NCI-H82 treated with DMSO at 0.1 percent for 48 hours (cell line): Measurements from ENCODE around the gene ANO4.
"Not testable (repeated sequence)": the region's sequence is repeated elsewhere in the genome, so short reads cannot be mapped to it uniquely, and the experiment has no call there.

Source experiments
- DNase-seq: peaks from one replicate; lab custom pipeline; 2025; ENCODE audit not compliant: unreplicated experiment; lab: John Stamatoyannopoulos, UW

The ANO4 gene

GRCh38 chr12:101039848-101040531 is 245.4 kb downstream of the ANO4 start:
- DNase-seq = no peak

GRCh38 chr12:101040936-101041335 is 246.4 kb downstream of the ANO4 start:
- DNase-seq = no peak

- DNase-seq = no peak
Observed at GRCh38 chr12:101042211-101042610, 247.6 kb downstream of the ANO4 start.

DNA sequence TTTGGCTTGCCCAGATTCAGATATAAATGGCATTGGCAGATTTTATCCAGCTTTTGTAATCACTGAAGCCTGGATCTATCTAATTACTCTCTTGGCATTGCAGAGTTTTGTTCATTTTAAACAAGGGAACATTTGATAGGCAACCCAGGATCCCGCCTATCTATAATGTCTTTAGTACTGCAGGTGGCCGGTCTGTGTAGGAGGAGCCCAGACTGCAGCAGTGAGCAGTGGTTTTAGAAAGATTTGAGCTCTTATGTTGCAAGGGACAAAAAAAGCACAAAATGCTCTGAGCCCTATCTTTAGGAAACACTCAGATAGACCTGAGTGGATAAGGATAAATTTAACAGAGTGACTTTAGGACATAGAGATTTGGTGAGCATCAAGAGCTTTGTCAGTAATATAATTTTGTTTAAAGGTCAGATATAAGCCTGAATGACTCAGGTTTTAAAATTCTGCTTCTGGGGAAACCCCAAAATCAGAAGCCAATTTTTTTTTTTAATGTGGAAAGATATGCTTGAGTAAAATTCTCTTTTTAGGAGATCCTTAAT is 250.0 kb downstream of the ANO4 start:
- DNase-seq = no peak

GRCh38 chr12:101045486-101046464 is 251.2 kb downstream of the ANO4 start:
- no peak for DNase-seq

- DNase-seq = no peak
Observed at GRCh38 chr12:101047652-101048051, 253.1 kb downstream of the ANO4 start.

GRCh38 chr12:101050631-101051030 is 256.1 kb downstream of the ANO4 start:
- DNase-seq = no peak

DNA sequence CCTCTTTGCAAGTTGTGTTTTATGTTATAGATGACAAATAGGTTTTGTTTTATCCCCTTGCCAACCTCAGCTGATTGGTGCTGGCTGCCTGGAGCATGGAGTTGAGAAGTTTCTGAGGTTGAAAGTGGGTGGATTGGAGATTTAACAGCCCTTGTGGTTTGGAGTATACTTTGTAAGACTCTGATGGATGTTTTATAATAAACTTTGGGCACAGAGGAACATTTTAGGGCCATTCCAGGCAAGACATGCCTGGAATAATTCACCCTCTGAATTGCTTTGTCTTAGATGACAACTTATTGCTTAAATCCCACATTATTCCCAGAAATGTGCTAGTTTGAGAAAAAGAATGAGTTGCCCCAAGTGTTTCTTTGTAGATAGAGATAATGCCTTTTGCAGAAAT is 256.6 kb downstream of the ANO4 start:
- DNase-seq = no peak

- no peak for DNase-seq
Observed at GRCh38 chr12:101051901-101052550, 257.4 kb downstream of the ANO4 start.

DNA sequence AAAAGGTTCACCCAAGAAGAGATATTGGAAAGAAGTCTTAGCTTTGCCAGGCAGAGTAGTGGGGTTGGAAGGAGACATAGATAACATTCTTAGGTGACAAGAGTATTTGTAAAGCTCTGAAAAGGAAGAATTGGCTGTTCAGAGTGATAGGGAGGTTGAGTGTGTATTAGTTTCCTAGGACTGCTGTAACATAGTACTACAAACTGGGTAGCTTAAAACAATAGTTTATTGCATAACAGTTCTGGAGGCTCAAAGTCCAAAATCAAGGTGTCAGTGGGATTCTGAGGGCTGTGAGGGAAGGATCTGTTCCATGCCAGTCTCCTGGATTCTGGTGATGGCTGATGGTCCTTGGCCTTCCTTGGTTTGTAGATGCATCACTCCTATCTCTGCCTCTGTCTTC is 258.6 kb downstream of the ANO4 start:
- DNase-seq = no peak

- no peak for DNase-seq
Observed at GRCh38 chr12:101055940-101056339, 261.4 kb downstream of the ANO4 start.

- not testable (repeated sequence) for DNase-seq
Observed at GRCh38 chr12:101062508-101062907, 267.9 kb downstream of the ANO4 start.

DNA sequence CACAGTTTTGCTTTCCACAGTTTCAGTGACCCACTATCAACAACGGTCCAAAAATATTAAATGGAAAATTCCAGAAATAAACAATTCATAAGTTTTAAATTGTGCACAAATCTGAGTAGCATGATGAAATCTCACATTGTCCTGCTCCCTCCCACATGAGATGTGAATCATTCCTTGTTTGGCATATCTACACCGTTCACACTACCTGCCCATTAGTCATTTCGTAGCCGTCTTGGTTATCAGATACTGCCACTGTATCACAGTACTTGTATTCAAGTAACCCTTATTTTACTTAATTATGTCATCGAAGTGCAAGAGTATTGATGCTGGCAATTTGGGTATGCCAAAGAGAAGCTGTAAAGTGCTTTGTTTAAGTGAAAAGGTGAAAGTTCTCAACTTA is 270.1 kb downstream of the ANO4 start:
- DNase-seq = no peak

- no peak for DNase-seq
Observed at GRCh38 chr12:101066489-101066888, 271.9 kb downstream of the ANO4 start.

GRCh38 chr12:101068402-101068801 is 273.8 kb downstream of the ANO4 start:
- DNase-seq = no peak

DNA sequence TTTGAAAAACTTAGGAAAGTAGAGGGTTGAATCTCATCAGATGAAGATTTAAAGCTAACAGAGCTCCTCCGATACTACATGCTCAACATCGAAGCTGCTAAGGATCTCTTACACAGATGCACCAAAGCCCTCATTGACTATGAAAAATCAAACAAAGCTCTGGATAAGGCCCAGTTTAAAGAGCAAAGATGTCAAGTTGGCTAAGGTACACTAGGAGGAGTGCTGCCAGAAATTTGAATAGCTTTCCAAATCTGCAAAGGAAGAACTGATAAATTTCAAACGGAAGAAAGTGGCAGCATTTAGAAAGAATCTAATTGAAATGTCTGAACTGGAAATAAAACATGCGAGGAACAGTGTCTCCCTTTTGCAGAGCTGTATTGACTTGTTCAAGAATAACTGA is 274.3 kb downstream of the ANO4 start:
- no peak for DNase-seq

DNA sequence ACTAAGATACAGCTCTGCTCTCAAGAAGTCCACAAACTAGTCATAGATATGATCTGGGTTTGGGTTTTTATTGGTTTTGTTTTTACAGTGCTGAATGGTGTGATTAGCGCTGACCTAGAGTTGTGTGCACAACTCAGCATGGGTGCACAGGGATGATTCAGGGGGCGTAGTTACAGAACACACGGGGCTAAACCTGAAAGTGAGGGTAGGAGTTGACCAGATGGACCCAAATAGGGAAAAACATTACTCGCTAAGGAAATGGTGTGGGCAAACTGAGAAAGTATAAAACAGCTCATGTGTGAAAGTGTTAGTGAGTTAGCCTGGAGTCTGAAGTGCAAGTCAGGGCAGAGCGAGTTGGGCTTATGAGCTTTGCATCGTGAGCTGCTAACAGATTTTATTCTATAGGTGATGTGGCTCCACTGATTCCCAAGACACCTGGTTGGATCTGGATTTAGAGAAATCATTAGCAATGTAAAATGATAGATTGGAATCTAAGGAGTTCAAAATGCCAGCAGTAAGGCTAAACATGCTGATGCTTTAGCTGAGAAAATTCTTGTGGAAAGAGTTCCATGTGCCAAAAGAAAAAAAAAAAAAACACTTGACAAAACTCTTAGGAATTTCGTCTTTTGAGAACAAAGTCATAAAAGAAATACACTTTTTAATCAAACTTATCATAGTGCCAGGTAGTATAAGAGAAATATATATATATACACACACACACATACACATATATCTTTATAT is 280.5 kb downstream of the ANO4 start:
- no peak for DNase-seq

DNA sequence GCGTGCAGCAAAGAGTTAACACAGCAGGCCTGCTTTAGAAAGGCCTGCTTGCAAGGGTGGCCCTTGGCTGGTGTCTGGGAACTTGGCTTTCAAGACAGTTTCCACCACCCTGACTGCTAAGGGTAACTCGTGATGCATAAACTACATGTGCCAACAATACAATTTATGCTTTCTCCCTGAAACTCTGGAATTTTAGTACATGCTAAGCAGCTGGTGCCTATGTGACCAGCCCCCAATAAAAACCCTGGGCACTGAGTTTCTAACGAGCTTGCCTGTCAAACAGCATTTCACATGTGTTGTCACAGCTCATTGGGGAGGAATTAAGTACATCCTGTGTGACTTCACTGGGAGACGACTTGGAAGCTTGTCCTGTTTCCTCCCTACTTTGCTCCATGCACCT is 282.3 kb downstream of the ANO4 start:
- DNase-seq = no peak

- DNase-seq = no peak
Observed at GRCh38 chr12:101077791-101078528, 283.4 kb downstream of the ANO4 start.
